K562 (cell line): ENCODE measurements around the gene CYS1. TPM values are rescaled to one million over a fixed set of nuclear protein-coding genes. Genes with fewer than 3 reads are reported as not detected.

Experiments used
- ATF7 ChIP-seq: fragments of 450-650 bp; IDR thresholded peaks from 2 replicates; pipeline ENCODE4 v1.7.1; 2014; ENCODE audit warnings: mild to moderate bottlenecking, moderate library complexity
- CEBPG ChIP-seq, 3 experiments: fragments of 200-800 bp in 1 of 3; sonication (Bioruptor generic) in 1 of 3; sonication (generic) in 1 of 3; formaldehyde crosslinking in 1 of 3; IDR thresholded peaks in 2 of 3; conservative IDR thresholded peaks in 1 of 3; 2 replicates each; pipeline versions ENCODE4 v1.6.1 to v1.8.0; 2016 to 2022; ENCODE audit warnings: missing compliant biosample characterization in 2 of 3, missing genetic modification characterization in 2 of 3, mild to moderate bottlenecking in 1 of 3, missing genetic modification reagents in 1 of 3
- GATAD2B ChIP-seq: fragments of 450-650 bp; IDR thresholded peaks from 2 replicates; pipeline ENCODE4 v1.6.1; 2017; ENCODE audit warnings: mild to moderate bottlenecking, borderline replicate concordance
- HDAC8 ChIP-seq: fragments of 450-650 bp; IDR thresholded peaks from 2 replicates; pipeline ENCODE4 v1.6.1; 2016; ENCODE audit warnings: mild to moderate bottlenecking, missing genetic modification characterization, moderate library complexity, missing compliant biosample characterization
- MAFK ChIP-seq: IDR thresholded peaks from 2 replicates; pipeline ENCODE4 v1.6.1; 2011; ENCODE audit warnings: low read length, improper control_type of control experiment
- SMAD2 ChIP-seq: fragments of 150-350 bp; IDR thresholded peaks from 2 replicates; pipeline ENCODE4 v1.6.1; 2014; ENCODE audit warnings: low read depth, mild to moderate bottlenecking, low read length
- SMARCA5 ChIP-seq: fragments of 450-650 bp; IDR thresholded peaks from 2 replicates; pipeline ENCODE4 v1.6.1; 2016
- SOX6 ChIP-seq: fragments of 450-650 bp; IDR thresholded peaks from 2 replicates; pipeline ENCODE4 v1.6.1; 2014; ENCODE audit warnings: mild to moderate bottlenecking
- VEZF1 ChIP-seq: fragments of 200-800 bp; sonication (Bioruptor generic); IDR thresholded peaks from 2 replicates; pipeline ENCODE4 v1.6.1; 2017; ENCODE audit warnings: missing genetic modification characterization, missing compliant biosample characterization
- ZBTB1 ChIP-seq: sonication (generic); formaldehyde crosslinking; IDR thresholded peaks from 2 replicates; pipeline ENCODE4 v1.8.1; 2023; ENCODE audit warnings: missing genetic modification reagents, low read depth, mild to moderate bottlenecking, borderline replicate concordance
- ZNF407 ChIP-seq: fragments of 450-650 bp; IDR thresholded peaks from 2 replicates; pipeline ENCODE4 v1.6.1; 2016; ENCODE audit warnings: low read depth
- polyA plus RNA-seq, 8 experiments: library from polyadenylated mRNA; depleted of rRNA in 4 of 8; stranded (reverse) in 5 of 8; unstranded in 3 of 8; fragments of >200 nt; fragmentation: Nextera tagmentation in 2 of 8; fragmentation: Illumina TruSeq in 1 of 8; extraction: Ambion mirVana in 2 of 8; extraction: Trizol in 1 of 8; gene quantifications; 2 replicates each; pipeline versions ENCODE4 v1.2.1 to v1.2.3, GENCODE V29; 2011 to 2014; ENCODE audit warnings: inconsistent platforms in 1 of 8, missing spikeins in 1 of 8
- total RNA-seq, 7 experiments: library from RNA; depleted of rRNA in 6 of 7; stranded (reverse); fragments of >200 nt in 6 of 7; fragmentation: Illumina TruSeq in 2 of 7; extraction: Trizol in 2 of 7; gene quantifications; 2 replicates each; pipeline versions ENCODE4 v1.2.1 to v1.2.3, GENCODE V29; 2011 to 2021; ENCODE audit warnings: low replicate concordance in 1 of 7

Gene CYS1
- total and polyA plus RNA-seq, 9 of the 15 experiments (the other 6 are each of a cell fraction or from before 2014, with no cell fraction given) = 0.11 to 0.13 TPM; not detected in 7

- TF ChIP-seq ZNF407 (no peak), GATAD2B (peak; percentile 48), ZBTB1 (CRISPR knock-in tag) (peak; percentile 68; the same call in 1 of the 2 replicates), ATF7 (peak; percentile 32; the same call in 1 of the 2 replicates), SMARCA5 (no peak), MAFK (no peak), SMAD2 (no peak), SOX6 (no peak), HDAC8 (tag) (no peak), CEBPG (CRISPR knock-in tag; IDR thresholded peaks at IDR 0.05) (no peak), CEBPG (tag; conservative IDR thresholded peaks at IDR 0.05 in 1 of 2, IDR thresholded peaks at IDR 0.05 in 1 of 2) (no peak), VEZF1 (peak; percentile 69)
Observed at GRCh38 chr2:10122500-10123280, 42.5 kb upstream of the CYS1 start, which contains the start of gene RRM2 (continued).
